ENCODE results near the gene LNX1. TPM values are rescaled to one million over a fixed set of nuclear protein-coding genes. Genes with fewer than 3 reads are reported as not detected.

Gene LNX1
- total RNA-seq, 1 experiment from 2014 or later, result 1.7 TPM

DNA sequence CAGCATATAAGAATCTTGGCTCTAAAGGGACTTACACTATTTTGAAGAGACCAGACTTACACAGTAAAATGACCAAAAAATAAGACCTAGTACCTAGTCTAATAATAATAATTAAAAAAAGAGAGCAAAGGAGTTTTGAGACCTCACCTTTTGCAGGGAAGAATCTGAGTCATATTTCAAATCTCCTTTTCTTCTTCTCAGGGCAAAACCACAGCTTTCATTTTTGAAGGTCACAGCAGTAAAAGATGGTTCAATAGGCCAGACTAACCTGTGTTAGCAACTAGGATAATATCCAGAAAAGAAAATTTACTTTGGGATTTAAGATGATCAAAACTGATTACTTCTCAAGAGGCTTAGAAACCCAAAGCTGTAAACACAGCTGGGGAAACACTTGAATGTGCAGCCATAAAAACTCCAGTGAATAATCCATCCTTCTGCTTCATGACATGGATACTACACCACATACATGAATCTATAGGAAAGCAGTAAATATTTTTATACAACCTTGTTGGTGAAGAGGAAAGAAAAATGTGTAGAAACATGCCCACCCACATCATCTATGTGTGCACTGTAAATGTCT lies 25.9 kb upstream of the LNX1 start:
- H3K4ac ChIP-seq (ENCODE audit: low read depth, low read length), result no peak overlapping the region
- H2BK20ac ChIP-seq (ENCODE audit: low read depth, low read length, poor library complexity, severe bottlenecking), result no peak overlapping the region
- DNase-seq, result no peak
- H3K23ac ChIP-seq (ENCODE audit: insufficient read length, low read depth, low read length), result no peak overlapping the region
- H3K9me3 ChIP-seq (ENCODE audit: control insufficient read depth, low read depth, low read length), result no peaks in the 10 kb centered on the region
- no peak overlapping the region for H2BK15ac ChIP-seq (ENCODE audit: low read depth, low read length)
- H3K79me1 ChIP-seq (ENCODE audit: insufficient read depth, low read depth, low read length, poor library complexity, severe bottlenecking), result no peaks in the 10 kb centered on the region
- no peak overlapping the region for H2BK5ac ChIP-seq (ENCODE audit: insufficient read length, low read length)
- H3K9me3 Mint-ChIP-seq, result peaks cover 3 to 4% of the 10 kb centered on the region in 2 experiments; a peak in 4 of 5 replicates
- H2AK5ac ChIP-seq (ENCODE audit: insufficient read length, low read length), result no peak overlapping the region
- peaks cover 7 to 8% of the 10 kb centered on the region in 2 experiments; a peak in 3 of 4 replicates for H3K4me1 Mint-ChIP-seq
- no peak overlapping the region for H4K91ac ChIP-seq (ENCODE audit: insufficient read length, low read depth, low read length)
- H3K9ac ChIP-seq (ENCODE audit: extremely low read depth, insufficient read length, low read length), result no peak overlapping the region
- no peaks in the 10 kb centered on the region for H3K79me2 ChIP-seq (ENCODE audit: insufficient read depth, low read length)
- no peak overlapping the region for H3K27ac ChIP-seq (ENCODE audit: insufficient read length, low read depth, low read length)
- H2BK120ac ChIP-seq (ENCODE audit: low read depth, low read length, poor library complexity, severe bottlenecking), result no peak overlapping the region
- no peaks in the 10 kb centered on the region for H3K36me3 Mint-ChIP-seq (ENCODE audit: insufficient read depth in 1 of 3, low read depth in 3 of 3)
- H4K5ac ChIP-seq (ENCODE audit: insufficient read length, low read depth, low read length), result no peak overlapping the region
- no peaks in the 10 kb centered on the region for H4K20me1 ChIP-seq (ENCODE audit: control insufficient read depth, insufficient read depth, insufficient read length)
- H3K14ac ChIP-seq (ENCODE audit: insufficient read depth, low read length), result no peak overlapping the region
- no peaks in the 10 kb centered on the region for H3K27me3 Mint-ChIP-seq (ENCODE audit: low read depth)
- TF ChIP-seq, protein P1, sequence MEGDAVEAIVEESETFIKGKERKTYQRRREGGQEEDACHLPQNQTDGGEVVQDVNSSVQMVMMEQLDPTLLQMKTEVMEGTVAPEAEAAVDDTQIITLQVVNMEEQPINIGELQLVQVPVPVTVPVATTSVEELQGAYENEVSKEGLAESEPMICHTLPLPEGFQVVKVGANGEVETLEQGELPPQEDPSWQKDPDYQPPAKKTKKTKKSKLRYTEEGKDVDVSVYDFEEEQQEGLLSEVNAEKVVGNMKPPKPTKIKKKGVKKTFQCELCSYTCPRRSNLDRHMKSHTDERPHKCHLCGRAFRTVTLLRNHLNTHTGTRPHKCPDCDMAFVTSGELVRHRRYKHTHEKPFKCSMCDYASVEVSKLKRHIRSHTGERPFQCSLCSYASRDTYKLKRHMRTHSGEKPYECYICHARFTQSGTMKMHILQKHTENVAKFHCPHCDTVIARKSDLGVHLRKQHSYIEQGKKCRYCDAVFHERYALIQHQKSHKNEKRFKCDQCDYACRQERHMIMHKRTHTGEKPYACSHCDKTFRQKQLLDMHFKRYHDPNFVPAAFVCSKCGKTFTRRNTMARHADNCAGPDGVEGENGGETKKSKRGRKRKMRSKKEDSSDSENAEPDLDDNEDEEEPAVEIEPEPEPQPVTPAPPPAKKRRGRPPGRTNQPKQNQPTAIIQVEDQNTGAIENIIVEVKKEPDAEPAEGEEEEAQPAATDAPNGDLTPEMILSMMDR (conservative IDR thresholded peaks at IDR 0.05), result no peak
- no peak overlapping the region for H2BK12ac ChIP-seq (ENCODE audit: insufficient read length, low read depth, low read length)
- no peak overlapping the region for H2AFZ ChIP-seq (ENCODE audit: low read length)
- no peaks in the 10 kb centered on the region for H3K27me3 ChIP-seq (ENCODE audit: insufficient read depth, low read length)
- H3K27ac Mint-ChIP-seq, result no peak overlapping the region
- H3K4me2 ChIP-seq (ENCODE audit: insufficient read depth, insufficient read length, low read length), result no peak overlapping the region
- no peaks in the 10 kb centered on the region for H3K23me2 ChIP-seq (ENCODE audit: insufficient read length, low read depth, low read length, poor library complexity, severe bottlenecking)
- no peak overlapping the region for H4K8ac ChIP-seq (replicated peaks; ENCODE audit: insufficient read length, low read depth, low read length)
- no peak overlapping the region for H3K18ac ChIP-seq (ENCODE audit: insufficient read length, low read depth, low read length)
- H3K56ac ChIP-seq (ENCODE audit: insufficient read length, low read depth, low read length), result no peak overlapping the region
- H3K4me3 Mint-ChIP-seq, result no peak overlapping the region
- H3K4me1 ChIP-seq (ENCODE audit: insufficient read depth, low read length), result 0 out of 2 replicates have a peak, but pooled peaks cover 2% of the 10 kb centered on the region
- no peak overlapping the region for H3T11ph ChIP-seq (ENCODE audit: low read length)
